ENCODE data around the gene NRDC. TPM values are rescaled to one million over a fixed set of nuclear protein-coding genes. Genes with fewer than 3 reads are reported as not detected.
A peak's percentile ranks its signal among the peaks of the same experiment; 100 is the strongest.
"Not testable (repeated sequence)": the region's sequence is repeated elsewhere in the genome, so short reads cannot be mapped to it uniquely, and the experiment has no call there.

Gene NRDC
- total and polyA plus RNA-seq, 10 of the 15 experiments (the other 5 are each of a cell fraction or from before 2014, with no cell fraction given): 50.1 to 134 (median 90.4) TPM

- H3K27ac ChIP-seq (ENCODE audit: control insufficient read depth, insufficient read depth); RAD21 ChIA-PET (ENCODE audit: unreplicated experiment); H3K9me3 ChIP-seq (replicated peaks; ENCODE audit: control insufficient read depth, insufficient read depth, low read length); H4K20me1 ChIP-seq (ENCODE audit: control insufficient read depth, insufficient read depth); H3K4me1 ChIP-seq (ENCODE audit: control insufficient read depth, insufficient read depth, low read length); in situ Hi-C loops (cut with MboI); H2AFZ ChIP-seq (ENCODE audit: control insufficient read depth, low read depth, low read length); FAIRE-seq; H3K4me3 ChIP-seq; H3K9ac ChIP-seq (ENCODE audit: control insufficient read depth, insufficient read depth, low read length); H3K79me2 ChIP-seq (ENCODE audit: control insufficient read depth, insufficient read depth, low read length); H3K36me3 ChIP-seq (ENCODE audit: control insufficient read depth in 2 of 2, insufficient read depth in 2 of 2, low read length in 1 of 2); H3K4me2 ChIP-seq (ENCODE audit: control insufficient read depth, insufficient read depth); ATAC-seq; DNase-seq (ENCODE audit: low read depth, low spot score); BruUV-seq (replicated peaks); POLR2A ChIA-PET; H3K27me3 ChIP-seq (replicated peaks in 1 of 2; ENCODE audit: control insufficient read depth in 2 of 2, insufficient read depth in 2 of 2, low read length in 1 of 2): not testable (repeated sequence)
- intact Hi-C loops (cut with micrococcal nuclease; ENCODE audit: unreplicated experiment): loop anchor here (5.0 kb wide), 1 partner anchor 403 kb away; no protein-coding TSS in a partner anchor
- 50% methylated on average over 2 of the region's 2 CpGs for WGBS (ENCODE audit: insufficient coverage, insufficient replicate concordance, low lambda C conversion rate, missing lambda C conversion rate)
- CTCF ChIA-PET: interaction anchor here (0.8 kb wide), 1 partner anchor 101 kb away, joined by 3 read pairs; no protein-coding TSS in a partner anchor
- SMC1A ChIA-PET (ENCODE audit: uncharacterized antibody, unreplicated experiment): interaction anchor here (6.8 kb wide), 1 partner anchor 104 kb away, joined by 99 read pairs; no protein-coding TSS in a partner anchor
These were observed 16.2 kb upstream of the NRDC start for GRCh38 chr1:51894748-51895147.

- H4K20me1 ChIP-seq (ENCODE audit: control insufficient read depth, insufficient read depth): no peaks in the 10 kb centered on the region
- peak overlapping the region; percentile 96 for H3K27ac ChIP-seq (ENCODE audit: control insufficient read depth, insufficient read depth)
- DNase-seq (ENCODE audit: low read depth, low spot score) (no peak), ATAC-seq (peak; percentile 49), FAIRE-seq (no peak)
- H3K9me3 ChIP-seq (replicated peaks; ENCODE audit: control insufficient read depth, insufficient read depth, low read length): no peaks in the 10 kb centered on the region; the same call in 2 of the 3 replicates
- peak overlapping the region; percentile 90 for H3K4me3 ChIP-seq
- H3K4me2 ChIP-seq (ENCODE audit: control insufficient read depth, insufficient read depth): peak overlapping the region; percentile 81; the same call in 1 of the 2 replicates
- ChIA-PET POLR2A (interaction anchor here (0.8 to 4.7 kb wide), 3 partner anchors 9 to 15 kb away, joined by 3 to 31 read pairs (median 14); no protein-coding TSS in a partner anchor), SMC1A (ENCODE audit: uncharacterized antibody, unreplicated experiment) (interaction anchor here (0.6 to 2.2 kb wide), 6 partner anchors 9 to 101 kb away, joined by 3 to 18 read pairs (median 4); no protein-coding TSS in a partner anchor), RAD21 (ENCODE audit: unreplicated experiment) (interaction anchor here (0.9 kb wide), 1 partner anchor 155 kb away, joined by 3 read pairs; the partner anchor contains the start of gene KTI12), CTCF (interaction anchor here (1.2 to 1.3 kb wide), 2 partner anchors 9 to 30 kb away, joined by 3 to 4 read pairs; no protein-coding TSS in a partner anchor)
- under 1% methylated on average over 17 of the region's 17 CpGs for WGBS (ENCODE audit: insufficient coverage, insufficient replicate concordance, low lambda C conversion rate, missing lambda C conversion rate)
- intact Hi-C loops (cut with micrococcal nuclease; ENCODE audit: unreplicated experiment): no loop called here
- TSS peak; percentile 73 for BruUV-seq (replicated peaks)
- H3K27me3 ChIP-seq (replicated peaks in 1 of 2; ENCODE audit: control insufficient read depth in 2 of 2, insufficient read depth in 2 of 2, low read length in 1 of 2): no peaks in the 10 kb centered on the region
- H3K79me2 ChIP-seq (ENCODE audit: control insufficient read depth, insufficient read depth, low read length): peaks cover 49% of the 10 kb centered on the region
- peak overlapping the region; percentile 82 for H2AFZ ChIP-seq (ENCODE audit: control insufficient read depth, low read depth, low read length)
- peak overlapping the region; percentile 99 for H3K9ac ChIP-seq (ENCODE audit: control insufficient read depth, insufficient read depth, low read length)
- H3K4me1 ChIP-seq (ENCODE audit: control insufficient read depth, insufficient read depth, low read length): peaks cover 5% of the 10 kb centered on the region
- H3K36me3 ChIP-seq (ENCODE audit: control insufficient read depth in 2 of 2, insufficient read depth in 2 of 2, low read length in 1 of 2): peaks cover 0 to 11% of the 10 kb centered on the region in 2 experiments; a peak in 2 of 4 replicates
- in situ Hi-C loops (cut with MboI): no loop called here
- TF ChIP-seq SP1 (IDR thresholded peaks at IDR 0.05; ENCODE audit: low read depth, low read length): no peak
- no peak for TF ChIP-seq SKIL (IDR thresholded peaks at IDR 0.05; ENCODE audit: low read depth, poor library complexity, severe bottlenecking)
- TF ChIP-seq ZNF207 (IDR thresholded peaks at IDR 0.05; ENCODE audit: borderline replicate concordance): 0 out of 2 replicates have a peak, but pooled peaks have one; percentile 57
- peak; percentile 67; the same call in 1 of the 2 replicates for TF ChIP-seq GATAD2B (conservative IDR thresholded peaks at IDR 0.05; ENCODE audit: low read depth)
- no peak for TF ChIP-seq ZNF384 (IDR thresholded peaks at IDR 0.05; ENCODE audit: borderline replicate concordance, low read depth, low read length)
- TF ChIP-seq NFIC (IDR thresholded peaks at IDR 0.05; ENCODE audit: low read depth, low read length): no peak
- TF ChIP-seq SMARCA5 (IDR thresholded peaks at IDR 0.05): 0 out of 2 replicates have a peak, but pooled peaks have one; percentile 41
- no peak for TF ChIP-seq EZH2 (IDR thresholded peaks at IDR 0.05; ENCODE audit: borderline replicate concordance, control insufficient read depth, low read depth, low read length)
- no peak for TF ChIP-seq MEF2A (IDR thresholded peaks at IDR 0.05; ENCODE audit: insufficient read depth, low read depth, low read length)
- peak; percentile 26 for TF ChIP-seq MLLT1 (IDR thresholded peaks at IDR 0.05)
- TF ChIP-seq NFXL1 (IDR thresholded peaks at IDR 0.05; ENCODE audit: borderline replicate concordance): no peak
- TF ChIP-seq RUNX3 (IDR thresholded peaks at IDR 0.05; ENCODE audit: low read length): no peak; the same call in 1 of the 2 replicates
These were observed 265 bp downstream of the NRDC start for GRCh38 chr1:51878308-51878615.

Measured in GM12878 (cell line).